Gastrocnemius medialis (tissue), 4 donors: ENCODE results near the gene BCL11B. TPM values are rescaled to one million over a fixed set of nuclear protein-coding genes. Genes with fewer than 3 reads are reported as not detected.

Source experiments
- ATAC-seq, 2 donors: fragments of 150-250 bp; one replicate each; pipeline ENCODE4 v1.9.1; 2016
- DNase-seq, 2 donors: peaks; one replicate each; pipeline ENCODE4 v3.0.0-alpha.2; 2019
- H3K27ac ChIP-seq, 4 donors: fragments of 200-600 bp; sonication (generic); 1 replicate in 1 of 4; 2 replicates in 3 of 4; pipeline ENCODE4 v1.5.1; 2016 to 2018; ENCODE audit warnings: mild to moderate bottlenecking in 2 of 4, moderate library complexity in 1 of 4
- H3K27me3 ChIP-seq, 3 donors: fragments of 200-600 bp; sonication (generic) in 2 of 3; 1 replicate in 1 of 3; 2 replicates in 2 of 3; pipeline versions ENCODE4 v1.5.1 to v1.6.0; 2016 to 2019; ENCODE audit warnings: mild to moderate bottlenecking in 1 of 3, moderate library complexity in 1 of 3
- H3K36me3 ChIP-seq, 2 donors: fragments of 200-600 bp; sonication (generic) in 1 of 2; one replicate each; pipeline ENCODE4 v1.5.1; 2017 to 2018
- H3K4me1 ChIP-seq, 2 donors: fragments of 200-600 bp; sonication (generic) in 1 of 2; one replicate each; pipeline ENCODE4 v1.5.1; 2016 to 2017; ENCODE audit warnings: mild to moderate bottlenecking in 2 of 2
- H3K4me3 ChIP-seq, 4 donors: fragments of 200-600 bp; sonication (generic) in 3 of 4; 1 replicate in 1 of 4; 2 replicates in 3 of 4; pipeline ENCODE4 v1.5.1; 2016 to 2019; ENCODE audit warnings: mild to moderate bottlenecking in 2 of 4
- H3K9me3 ChIP-seq, 3 donors: fragments of 200-600 bp; sonication (generic) in 2 of 3; 1 replicate in 1 of 3; 2 replicates in 2 of 3; pipeline ENCODE4 v1.5.1; 2016 to 2019
- CTCF ChIP-seq, 5 experiments: fragments of 450-650 bp in 3 of 5; fragments of 200-600 bp in 2 of 5; sonication (generic) in 2 of 5; IDR thresholded peaks in 4 of 5; conservative IDR thresholded peaks in 1 of 5; 1 replicate in 4 of 5; 2 replicates in 1 of 5; pipeline ENCODE4 v1.5.1; 2016 to 2019; ENCODE audit warnings: antibody characterized with exemption in 5 of 5, mild to moderate bottlenecking in 3 of 5, moderate library complexity in 3 of 5
- POLR2A ChIP-seq, 2 donors: fragments of 450-650 bp; IDR thresholded peaks; one replicate each; pipeline ENCODE4 v1.6.1; 2017; ENCODE audit warnings: antibody characterized with exemption in 2 of 2, mild to moderate bottlenecking in 2 of 2, moderate library complexity in 2 of 2
- in situ Hi-C, 4 donors: fragments of 200-750 bp; cut with MboI; loops; one replicate each; pipeline versions ENCODE4 v1.15.0 to v1.8.0; 2017; ENCODE audit warnings: low sequenced_read_pairs in 4 of 4
- intact Hi-C: fragments of 100-400 bp; cut with DNase I; formaldehyde crosslinking; loops from one replicate; pipeline ENCODE4 v1.15.1; 2023; ENCODE audit warnings: low total_unique reads
- total RNA-seq, 4 donors: library from RNA; depleted of rRNA; stranded (reverse); fragments of >200 nt; gene quantifications; one replicate each; pipeline versions ENCODE4 v1.1.0 to v1.2.3, GENCODE V29; 2016

Gene BCL11B
- total RNA-seq, 4 donors from 2014 or later: 0.05 to 0.62 (median 0.18) TPM; not detected in 1

GRCh38 chr14:99174770-99175319, 97.2 kb downstream of the BCL11B start:
- H3K27ac ChIP-seq: no peak overlapping the region
- no peaks in the 10 kb centered on the region for H3K9me3 ChIP-seq
- H3K4me3 ChIP-seq: no peak overlapping the region
- DNase-seq (no peak), ATAC-seq (no peak)
- no peaks in the 10 kb centered on the region for H3K4me1 ChIP-seq
- no peaks in the 10 kb centered on the region for H3K36me3 ChIP-seq
- in situ Hi-C loops (no loop called here), intact Hi-C loops (no loop called here)
- H3K27me3 ChIP-seq: no peaks in the 10 kb centered on the region
- TF ChIP-seq CTCF (IDR thresholded peaks at IDR 0.05 in 4 of 5, conservative IDR thresholded peaks at IDR 0.05 in 1 of 5): no peak
- no peak for TF ChIP-seq POLR2A (IDR thresholded peaks at IDR 0.05)

GRCh38 chr14:99174081-99174769, 97.8 kb downstream of the BCL11B start:
- ATAC-seq (no peak), DNase-seq (no peak)
- in situ Hi-C loops (no loop called here), intact Hi-C loops (no loop called here)
- Histone ChIP-seq H3K4me3 (no peak overlapping the region), H3K27ac (no peak overlapping the region), H3K4me1 (no peaks in the 10 kb centered on the region), H3K9me3 (no peaks in the 10 kb centered on the region), H3K36me3 (no peaks in the 10 kb centered on the region), H3K27me3 (no peaks in the 10 kb centered on the region)
- TF ChIP-seq POLR2A (IDR thresholded peaks at IDR 0.05) (no peak), CTCF (IDR thresholded peaks at IDR 0.05 in 4 of 5, conservative IDR thresholded peaks at IDR 0.05 in 1 of 5) (no peak)

GRCh38 chr14:99173506-99173905, 98.5 kb downstream of the BCL11B start:
- in situ Hi-C loops (no loop called here), intact Hi-C loops (no loop called here)
- Histone ChIP-seq H3K36me3 (no peaks in the 10 kb centered on the region), H3K9me3 (no peaks in the 10 kb centered on the region), H3K4me1 (no peaks in the 10 kb centered on the region), H3K27ac (no peak overlapping the region), H3K27me3 (no peaks in the 10 kb centered on the region), H3K4me3 (no peak overlapping the region)
- no peak for DNase-seq
- no peak for ATAC-seq
- TF ChIP-seq POLR2A (IDR thresholded peaks at IDR 0.05) (no peak), CTCF (IDR thresholded peaks at IDR 0.05 in 4 of 5, conservative IDR thresholded peaks at IDR 0.05 in 1 of 5) (no peak)

- no peak overlapping the region for H3K27ac ChIP-seq
- H3K27me3 ChIP-seq: no peaks in the 10 kb centered on the region
- in situ Hi-C loops (no loop called here), intact Hi-C loops (no loop called here)
- no peak for ATAC-seq
- no peak overlapping the region for H3K4me3 ChIP-seq
- TF ChIP-seq POLR2A (IDR thresholded peaks at IDR 0.05) (no peak), CTCF (IDR thresholded peaks at IDR 0.05 in 4 of 5, conservative IDR thresholded peaks at IDR 0.05 in 1 of 5) (no peak)
- no peak for DNase-seq
- no peaks in the 10 kb centered on the region for H3K4me1 ChIP-seq
- H3K9me3 ChIP-seq: no peaks in the 10 kb centered on the region
- no peaks in the 10 kb centered on the region for H3K36me3 ChIP-seq
These were observed 98.9 kb downstream of the BCL11B start for GRCh38 chr14:99173086-99173485.
